GM21786 (cell line): ENCODE data around the gene ABLIM2.

ENCODE experiments used
- ATAC-seq: cut with Tn5 transposase; IDR thresholded peaks from one replicate; pipeline ENCODE4 v1.9.1; 2021; ENCODE audit not compliant: unreplicated experiment

ABLIM2 gene

DNA sequence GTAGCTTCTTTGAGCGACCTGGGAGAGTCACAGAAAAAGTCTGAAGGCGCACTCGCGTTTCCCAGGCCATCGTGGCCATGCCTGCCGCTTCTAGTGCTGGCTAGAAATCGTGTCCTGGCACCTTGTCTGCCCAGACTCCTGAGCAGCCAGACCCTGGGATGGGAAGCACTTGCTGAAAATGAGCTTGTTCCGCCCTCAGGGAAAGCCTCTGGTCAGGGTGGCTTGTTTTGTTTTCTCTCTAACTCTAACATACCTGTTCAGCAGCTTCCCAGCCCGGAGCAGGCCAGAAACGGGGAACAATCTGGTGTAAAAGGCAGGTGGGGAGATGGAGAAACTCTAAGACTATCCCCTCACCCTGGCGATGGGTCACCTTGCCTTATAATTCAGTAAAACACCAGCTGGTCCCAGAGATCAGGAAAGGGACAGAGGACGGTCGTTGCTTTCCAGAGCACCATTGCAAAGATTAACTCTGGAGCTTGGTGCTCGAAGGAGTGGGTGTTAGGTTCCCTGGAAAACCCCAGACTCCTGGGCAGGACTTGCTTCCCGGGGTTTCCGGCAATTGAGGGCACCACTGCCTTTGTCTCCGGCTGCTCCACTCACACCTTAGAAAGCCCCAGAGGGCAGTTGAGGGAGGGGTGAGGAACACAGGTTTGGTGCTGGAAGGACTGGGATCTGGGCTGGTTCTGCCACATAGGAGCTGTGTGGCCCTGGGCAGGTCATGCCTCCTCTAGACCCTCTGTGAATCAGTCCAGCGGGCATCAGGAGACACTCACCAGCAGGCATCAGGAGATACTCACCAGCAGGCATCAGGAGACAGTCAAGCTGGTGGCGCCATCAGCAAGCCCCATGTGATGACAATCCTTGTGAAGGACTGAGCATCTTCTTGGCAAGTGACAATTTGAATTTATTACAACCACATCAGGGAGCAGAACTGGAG, 36.0 kb upstream of the ABLIM2 start:
- no peak for ATAC-seq

DNA sequence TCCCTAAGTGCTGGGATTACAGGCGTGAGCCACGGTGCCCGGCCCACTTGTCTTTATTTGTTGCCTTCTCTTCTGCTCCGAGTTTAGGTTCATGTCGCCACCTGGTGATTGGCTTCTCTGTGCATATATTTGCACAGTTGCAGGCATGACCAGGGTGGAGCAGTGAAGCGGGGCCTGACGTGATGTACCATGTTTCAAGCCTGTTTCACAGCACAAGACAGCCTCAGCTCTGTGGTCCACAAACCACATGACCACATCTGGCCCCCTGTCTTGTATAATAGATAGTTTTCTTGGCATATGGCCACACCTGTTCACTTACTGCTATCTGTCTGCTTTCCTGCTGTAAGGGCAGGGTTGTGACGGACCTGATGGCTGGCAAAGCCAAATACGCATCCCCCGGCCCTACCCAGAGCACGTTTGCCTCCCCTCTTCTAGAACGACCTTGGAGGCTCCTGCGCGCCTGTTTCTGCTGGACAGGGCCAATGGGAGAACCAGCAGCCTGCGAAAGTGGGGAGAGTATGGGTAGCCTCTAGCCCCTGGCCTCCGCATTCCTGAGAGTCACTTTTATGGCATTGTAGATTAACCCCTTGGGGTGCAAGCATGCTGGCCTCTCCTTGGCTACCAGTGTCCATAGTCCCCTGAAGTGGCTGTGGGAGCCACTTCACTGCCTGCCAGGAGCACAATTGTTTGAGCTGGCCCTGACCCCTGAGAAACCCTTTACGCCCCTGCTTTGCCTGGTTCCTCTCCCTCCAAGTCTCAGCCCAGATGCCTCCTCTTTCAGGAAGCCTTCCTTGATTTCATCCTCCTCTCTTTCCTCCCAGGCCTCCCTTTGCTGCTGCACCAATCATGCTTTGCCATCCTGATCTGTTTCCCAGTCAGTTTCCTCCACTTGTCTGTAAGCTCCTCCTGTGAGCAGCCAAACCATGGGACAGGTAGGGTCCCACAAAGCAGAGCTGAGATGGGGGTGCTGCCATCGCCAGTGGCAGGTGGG, 34.4 kb upstream of the ABLIM2 start:
- peak; percentile 90 for ATAC-seq

DNA sequence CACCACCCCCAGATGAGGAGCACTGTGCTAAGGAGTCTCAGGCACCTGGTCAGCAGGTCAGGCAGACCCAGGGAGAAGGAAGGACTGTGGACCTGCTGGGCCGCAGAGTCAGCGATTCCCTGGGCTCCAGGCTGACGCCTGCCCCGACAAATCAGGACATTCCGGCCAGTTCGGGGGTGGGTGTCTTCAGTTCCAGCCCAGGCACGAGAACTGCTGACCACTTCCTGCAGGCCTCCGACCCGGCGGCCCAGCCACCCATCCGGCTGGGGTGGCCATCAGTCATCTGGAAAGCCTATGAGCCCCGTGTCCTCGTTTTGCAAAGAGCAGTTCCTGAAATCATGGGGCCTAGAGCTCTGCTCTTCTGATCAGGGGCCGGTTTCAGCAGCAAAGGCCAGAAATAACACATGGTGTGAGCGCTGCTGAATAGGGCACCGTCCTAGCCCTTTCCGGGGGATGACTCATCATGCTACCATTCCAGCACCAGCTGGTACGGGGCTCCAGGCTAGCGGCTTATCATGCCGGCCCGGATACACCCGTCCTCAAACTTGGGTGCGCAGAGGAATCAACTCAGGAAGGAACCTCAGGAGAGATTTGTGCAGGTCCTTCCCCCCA, 32.6 kb upstream of the ABLIM2 start:
- ATAC-seq, result peak; percentile 48

DNA sequence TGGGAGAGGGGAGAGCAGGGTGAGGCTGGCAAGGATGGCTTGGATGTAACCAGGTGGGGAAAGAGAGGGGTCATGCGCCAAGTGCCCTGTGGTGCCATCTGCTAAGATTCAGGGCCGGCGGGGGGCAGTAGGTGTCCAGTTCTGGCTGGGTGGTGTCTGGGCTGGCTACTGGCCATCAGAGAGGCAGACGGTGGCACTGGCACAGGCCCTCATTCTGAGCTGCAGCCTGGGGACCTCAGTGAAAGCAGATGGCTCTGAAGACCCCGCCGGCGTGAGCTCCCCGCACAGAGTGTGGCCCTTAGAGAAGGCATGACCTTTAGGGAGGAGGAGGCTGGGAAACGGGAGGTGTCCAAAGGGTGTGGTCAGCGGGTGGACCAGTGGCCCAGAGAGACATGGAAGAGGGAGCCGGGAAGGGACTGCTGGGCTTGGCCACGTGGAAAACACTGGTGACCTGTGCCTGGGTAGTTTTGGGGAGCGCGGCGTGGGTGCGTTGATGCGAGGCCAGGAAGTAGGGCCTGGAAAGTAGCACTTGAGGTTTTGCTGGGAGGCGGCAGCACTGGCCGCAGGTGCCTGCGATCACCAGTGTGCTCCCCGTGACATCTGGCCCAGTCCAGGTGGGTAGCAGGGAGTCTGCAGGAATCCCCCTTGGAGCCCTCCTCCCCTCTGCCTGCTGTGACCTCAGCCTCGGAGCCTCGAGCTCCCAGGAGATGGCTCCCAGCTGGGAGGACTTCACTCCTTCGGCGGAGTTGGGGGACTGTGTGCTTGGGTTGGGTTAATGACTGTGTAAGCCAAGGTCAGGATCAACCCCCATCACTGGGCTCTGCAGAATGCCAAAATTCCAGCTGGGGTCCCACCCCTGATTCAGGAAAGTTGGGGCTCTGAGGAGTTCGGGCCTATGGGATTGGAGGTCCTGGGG, 31.2 kb upstream of the ABLIM2 start:
- no peak for ATAC-seq

DNA sequence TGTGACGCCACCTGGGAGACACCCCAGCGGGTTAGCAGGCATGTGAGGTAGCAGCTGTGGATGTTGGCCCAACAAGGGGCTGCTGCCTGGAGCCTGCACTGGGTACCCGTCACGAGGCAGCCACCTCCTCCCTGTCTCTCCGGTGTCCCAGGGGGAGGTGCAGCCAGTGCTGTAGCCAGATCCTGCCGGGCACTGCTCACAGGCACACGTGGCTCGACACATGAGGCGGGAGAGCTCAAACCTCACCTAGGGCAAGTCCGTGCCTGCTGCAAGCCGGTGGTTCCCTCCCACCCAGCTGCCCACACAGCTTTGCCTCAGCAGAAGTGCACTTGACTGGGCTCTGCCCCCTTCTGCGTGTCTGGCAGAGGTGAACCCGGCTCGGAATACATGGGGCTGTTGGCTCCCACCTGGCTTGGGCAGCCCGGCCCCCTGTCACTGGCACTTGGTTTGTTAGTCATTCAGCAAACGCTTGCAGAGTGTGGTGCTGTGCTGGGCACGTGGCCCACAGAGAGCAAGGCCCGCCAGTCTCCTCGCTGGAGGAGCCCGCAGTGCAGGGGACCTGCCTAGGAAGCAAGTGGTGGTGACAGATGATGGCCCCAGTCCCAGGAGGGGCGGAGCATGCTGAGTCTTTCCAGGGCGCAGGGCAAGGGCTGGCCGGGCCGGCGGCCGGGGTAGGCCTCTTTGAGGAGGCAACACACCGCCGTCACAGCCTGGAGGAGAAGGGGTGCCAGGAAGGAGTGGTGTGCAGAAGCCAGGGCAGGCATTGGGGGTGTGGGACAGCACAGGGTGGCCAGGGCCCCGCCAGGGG, 30.3 kb upstream of the ABLIM2 start:
- ATAC-seq, result no peak

DNA sequence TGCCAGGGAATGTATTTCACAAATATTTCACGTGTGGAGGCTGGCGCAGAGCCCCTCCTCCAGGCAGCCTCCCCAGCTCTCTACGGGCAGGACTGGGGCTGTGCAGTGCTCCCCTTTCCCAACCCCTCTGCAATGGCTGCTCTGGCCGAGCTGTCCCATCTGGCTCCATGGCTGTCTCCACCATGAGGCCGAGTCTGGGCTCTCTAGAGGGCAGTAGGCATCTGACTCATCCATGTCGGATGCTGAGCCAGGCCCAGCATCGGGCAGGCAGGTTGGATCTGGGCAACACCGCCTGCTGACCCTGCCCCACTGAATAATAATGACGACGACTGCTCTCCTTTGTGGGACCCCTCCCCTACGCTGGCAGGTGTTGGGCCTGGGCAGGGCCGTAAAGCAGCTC, 29.5 kb upstream of the ABLIM2 start:
- ATAC-seq, result no peak

DNA sequence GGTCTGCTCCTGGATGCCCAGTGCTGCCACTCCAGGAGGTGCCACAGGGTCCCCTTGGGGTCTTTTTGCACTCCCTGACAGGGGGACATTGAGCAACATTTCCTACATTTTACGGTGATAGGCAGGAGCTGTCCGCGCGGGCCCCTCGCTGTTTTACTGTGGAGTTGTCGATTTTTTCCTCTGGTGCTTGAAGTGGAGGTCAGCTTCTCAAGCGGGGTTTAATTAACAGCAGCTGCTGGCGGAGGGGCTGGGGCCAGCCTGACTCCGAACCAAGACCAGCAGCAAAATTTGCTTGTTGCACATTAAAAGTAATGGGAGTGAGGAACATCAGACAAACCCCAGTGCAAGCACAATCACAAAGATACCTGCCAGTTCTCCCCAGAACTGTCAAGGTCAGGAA, 27.3 kb upstream of the ABLIM2 start:
- no peak for ATAC-seq

DNA sequence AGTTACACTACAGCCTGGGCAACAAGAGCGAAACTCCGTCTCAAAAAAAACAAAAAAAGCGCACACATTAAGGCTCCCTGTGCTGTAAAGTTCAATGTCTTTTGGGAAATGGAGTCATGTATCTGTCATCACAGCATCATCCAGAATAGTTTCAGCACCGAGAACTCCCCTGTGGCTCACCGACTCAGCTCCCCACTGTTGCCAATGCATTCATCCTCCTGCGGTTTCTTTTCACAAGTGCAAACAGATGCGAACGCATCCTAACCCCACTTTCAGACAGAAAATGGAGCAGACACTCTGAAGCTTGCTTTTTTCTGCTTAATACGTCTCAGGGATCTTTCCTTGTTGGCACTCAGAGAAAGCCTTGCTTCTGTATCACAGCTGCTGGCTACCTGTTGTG, 26.7 kb upstream of the ABLIM2 start:
- no peak for ATAC-seq

DNA sequence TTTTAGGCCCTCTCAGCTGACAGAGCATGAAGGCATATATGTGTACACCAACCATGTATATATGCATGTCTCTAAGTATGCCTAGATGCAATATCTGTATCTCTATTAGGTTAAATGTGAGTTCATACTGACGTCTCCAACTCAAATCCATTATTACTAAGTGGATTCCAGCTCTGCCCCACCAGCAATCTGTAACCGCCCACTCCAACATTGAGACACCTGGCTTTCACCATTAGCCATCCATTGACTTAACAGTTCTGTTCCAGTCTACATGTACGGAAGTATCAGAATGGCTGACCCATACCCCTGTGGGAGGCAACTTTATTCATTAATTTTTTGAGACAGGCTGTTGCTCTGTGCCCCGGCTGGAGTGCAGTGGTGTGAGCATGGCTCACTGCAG, 25.4 kb upstream of the ABLIM2 start:
- no peak for ATAC-seq

DNA sequence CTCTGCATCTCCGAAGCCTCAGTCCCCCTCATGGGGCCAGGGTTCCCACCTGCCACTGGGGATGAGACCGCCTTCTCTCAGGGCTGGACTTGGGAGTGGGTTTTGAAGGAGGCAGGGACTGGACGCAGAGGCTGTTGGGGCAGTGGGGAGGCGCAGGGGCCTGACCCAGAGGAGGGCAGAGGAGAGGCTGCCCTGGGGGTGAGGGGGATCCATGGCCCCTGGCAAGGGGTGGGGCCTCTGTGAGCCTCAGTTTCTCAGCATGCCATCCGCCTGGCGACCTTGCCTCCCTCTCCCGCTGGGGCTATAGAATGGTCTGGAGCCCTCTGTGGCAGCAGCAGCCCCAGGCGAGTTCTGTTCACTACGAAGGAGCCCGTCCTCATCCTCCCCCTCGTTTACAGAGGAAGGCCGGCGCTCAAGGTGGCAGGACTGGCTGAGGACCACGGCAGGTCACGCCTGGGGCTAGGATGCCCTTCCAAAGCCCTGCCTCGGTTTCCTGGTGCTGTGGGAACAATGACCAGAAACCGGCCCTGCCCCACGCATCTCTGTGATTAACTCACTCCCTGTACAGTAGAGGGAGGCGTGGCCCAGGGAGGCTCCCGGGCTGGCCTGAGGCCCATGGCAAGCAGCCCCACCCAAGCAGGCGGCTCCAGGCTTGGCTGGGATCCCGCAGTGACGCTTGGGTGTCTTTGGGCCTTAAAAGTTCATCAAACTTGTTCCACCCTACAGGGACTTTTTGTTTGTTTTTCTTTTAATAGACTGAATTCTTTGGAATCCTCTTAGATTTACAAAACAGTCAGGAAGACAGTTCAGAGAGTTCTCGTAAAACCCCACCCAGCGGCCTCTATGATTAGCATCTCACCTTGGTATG, 24.5 kb upstream of the ABLIM2 start:
- ATAC-seq, result no peak

DNA sequence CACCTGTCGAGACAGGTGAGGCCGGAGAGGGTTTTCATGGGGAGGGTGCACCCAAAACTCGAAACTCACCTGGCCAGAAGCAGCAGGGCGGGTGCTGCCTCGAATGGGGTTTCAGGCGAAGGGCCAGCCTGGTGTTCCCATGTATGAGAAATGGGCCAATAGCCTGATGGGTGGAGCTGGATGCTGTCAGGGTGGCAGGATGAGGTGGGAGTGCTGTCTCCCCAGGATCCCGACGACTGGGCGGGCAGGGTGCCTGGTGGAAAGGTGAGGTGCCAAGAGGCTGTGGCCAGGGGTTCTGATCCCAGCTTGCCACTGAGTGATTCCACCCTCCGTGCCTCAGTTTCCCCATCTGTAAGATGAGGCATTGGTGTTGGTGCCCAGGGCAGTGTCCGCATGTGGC, 23.7 kb upstream of the ABLIM2 start:
- ATAC-seq, result no peak

DNA sequence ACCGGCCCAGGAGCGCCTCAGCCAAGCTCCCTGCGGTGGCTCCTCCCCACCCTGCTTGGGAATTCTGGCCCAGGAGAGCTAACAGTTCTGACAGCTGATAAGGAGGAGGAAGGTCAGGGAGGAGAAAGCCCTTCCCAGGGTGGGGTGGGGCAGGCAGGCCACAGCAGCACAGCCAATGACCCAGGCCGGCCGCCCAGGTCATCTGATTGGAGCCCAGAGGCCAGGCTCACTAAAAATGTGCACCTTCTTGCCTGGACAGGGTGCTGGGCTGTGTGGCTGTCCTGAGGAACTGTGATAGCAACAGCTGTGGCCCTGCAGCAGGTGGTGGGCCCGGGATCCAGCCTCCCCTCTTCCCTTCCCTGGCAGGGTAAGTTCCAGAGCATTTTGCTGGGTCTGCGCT, 23.2 kb upstream of the ABLIM2 start:
- no peak for ATAC-seq

DNA sequence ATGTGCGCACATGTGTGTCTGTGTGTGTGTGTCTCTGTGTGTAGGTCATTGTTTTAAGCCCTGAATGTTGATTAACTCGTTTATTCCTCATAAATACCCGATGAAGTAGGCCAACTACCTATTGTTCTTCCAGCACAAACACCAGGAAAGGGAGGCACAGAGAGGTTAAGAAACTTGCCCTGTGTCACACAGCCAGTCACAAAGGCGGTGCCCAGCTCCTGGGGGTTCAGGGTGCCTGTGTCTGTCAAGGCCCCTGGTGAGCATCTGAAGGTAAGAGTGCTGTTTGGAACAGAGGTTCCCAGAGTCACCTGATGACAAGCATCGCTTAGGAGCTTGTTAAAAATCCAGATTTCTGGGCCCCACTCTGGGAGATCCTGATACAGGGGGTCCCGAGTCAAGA, 22.5 kb upstream of the ABLIM2 start:
- no peak for ATAC-seq

DNA sequence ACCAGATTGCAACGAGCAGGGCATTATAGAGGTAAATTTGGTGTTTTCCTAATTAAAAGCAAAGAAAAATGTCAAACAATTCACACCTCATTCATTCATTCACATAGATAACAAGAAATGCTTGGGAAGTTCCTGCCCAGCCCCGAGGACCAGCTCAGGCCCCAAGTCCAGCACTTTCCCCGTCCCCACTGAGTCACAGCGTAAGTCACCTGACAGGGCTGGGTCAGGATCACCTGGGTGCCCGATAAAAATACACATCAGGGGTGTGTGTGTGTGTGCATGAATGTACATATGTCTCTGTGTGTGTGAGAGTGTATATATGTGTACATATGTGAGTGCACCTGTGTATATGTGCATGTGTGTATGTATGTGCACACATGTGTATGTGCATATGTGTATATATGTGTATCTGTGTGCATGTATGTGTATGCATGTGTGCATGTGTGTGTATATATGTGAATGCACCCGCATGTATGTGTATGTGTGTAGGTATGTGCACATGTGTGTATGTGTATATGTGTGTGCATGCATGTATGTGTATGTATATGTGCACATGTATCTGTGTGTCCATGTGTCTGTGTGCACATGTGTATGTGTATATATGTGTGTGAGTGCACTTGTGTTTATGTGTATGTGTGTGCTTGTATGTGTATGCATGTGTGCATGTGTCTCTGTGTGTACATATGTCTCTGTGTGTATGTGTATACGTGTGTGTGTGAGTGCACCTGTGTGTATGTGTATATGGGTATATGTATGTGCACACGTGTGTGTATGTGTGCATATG, 21.9 kb upstream of the ABLIM2 start:
- ATAC-seq, result no peak

DNA sequence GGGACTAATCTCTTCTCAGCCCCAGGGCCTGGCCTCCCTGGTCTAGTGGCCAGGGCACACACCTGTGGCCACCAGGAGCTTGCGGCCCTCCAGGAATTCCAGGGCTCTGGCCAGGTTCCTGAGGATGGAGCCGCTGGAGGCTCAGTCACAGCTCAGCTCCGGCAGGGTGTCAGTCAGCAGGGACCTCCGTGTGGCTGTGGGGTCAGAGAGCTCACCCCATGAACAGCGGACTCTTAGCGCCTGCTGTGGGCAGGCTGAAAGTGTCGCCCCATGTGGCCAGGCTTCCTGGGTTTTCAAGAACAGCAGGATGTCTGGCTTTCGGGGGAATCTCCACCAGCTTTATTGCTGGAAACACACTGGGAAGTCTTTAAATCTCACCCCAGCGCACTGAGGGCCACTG, 21.2 kb upstream of the ABLIM2 start:
- no peak for ATAC-seq

DNA sequence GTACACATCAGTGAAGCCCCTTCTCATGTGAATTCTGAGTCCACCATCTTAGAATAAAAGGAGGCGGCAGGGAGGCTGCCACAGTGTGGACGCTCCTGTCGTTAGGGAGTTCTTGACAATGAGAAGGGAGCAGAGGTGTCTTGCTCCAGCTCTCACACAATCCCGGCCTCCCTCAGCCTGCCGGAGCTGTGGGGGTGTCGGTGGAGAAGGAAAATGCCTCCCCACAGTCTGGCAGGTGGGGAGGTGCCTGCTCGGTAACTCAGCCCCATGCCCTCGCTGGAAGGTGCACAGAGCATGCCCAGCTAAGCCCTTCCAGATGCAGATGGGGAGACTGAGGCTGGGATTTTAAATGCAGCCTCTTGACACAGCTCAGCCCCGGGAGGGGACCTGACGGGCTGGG, 20.5 kb upstream of the ABLIM2 start:
- ATAC-seq, result no peak

DNA sequence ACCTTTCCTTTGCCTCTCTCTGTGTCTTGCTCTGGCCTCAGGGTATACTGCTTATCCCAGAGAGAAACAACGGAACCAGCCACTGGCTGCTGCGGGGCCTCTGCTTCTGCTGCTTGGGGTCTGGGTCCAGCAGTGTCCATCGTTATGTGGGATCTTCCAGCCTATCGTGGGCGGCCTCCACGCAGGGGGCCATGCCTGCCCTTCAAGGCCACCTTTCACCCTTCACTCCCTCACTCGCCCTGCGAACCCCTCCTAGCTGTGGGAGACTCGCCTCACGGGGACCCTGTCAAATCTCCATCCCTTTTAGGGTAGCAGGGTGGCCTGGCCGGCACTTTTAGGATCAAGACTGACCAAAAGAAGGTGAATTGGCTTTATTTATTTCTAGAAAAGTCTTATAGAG, 19.3 kb upstream of the ABLIM2 start:
- no peak for ATAC-seq

DNA sequence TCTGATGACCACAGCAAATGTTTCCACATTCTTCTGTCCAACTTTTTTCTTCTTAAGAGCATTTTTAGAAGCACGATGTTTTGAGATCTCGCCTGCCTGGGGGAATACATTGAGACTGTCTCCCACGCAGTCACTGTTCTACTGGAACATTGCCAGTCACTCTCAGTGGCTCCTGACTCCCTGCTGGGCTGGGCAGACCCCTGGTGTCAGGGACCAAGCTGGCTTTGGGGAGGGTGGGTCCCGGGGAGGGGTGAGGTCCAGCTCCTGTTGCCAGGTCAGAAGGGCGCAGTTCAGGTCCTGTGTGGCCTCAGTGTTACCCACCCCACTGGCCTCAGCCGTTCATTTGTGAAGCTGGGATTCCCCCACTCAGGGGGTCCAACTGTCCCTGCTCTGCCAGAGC, 18.9 kb upstream of the ABLIM2 start:
- ATAC-seq, result no peak
